ENCODE data around the gene TENM3.
"Not testable (repeated sequence)": the region's sequence is repeated elsewhere in the genome, so short reads cannot be mapped to it uniquely, and the experiment has no call there.

The TENM3 gene

DNA sequence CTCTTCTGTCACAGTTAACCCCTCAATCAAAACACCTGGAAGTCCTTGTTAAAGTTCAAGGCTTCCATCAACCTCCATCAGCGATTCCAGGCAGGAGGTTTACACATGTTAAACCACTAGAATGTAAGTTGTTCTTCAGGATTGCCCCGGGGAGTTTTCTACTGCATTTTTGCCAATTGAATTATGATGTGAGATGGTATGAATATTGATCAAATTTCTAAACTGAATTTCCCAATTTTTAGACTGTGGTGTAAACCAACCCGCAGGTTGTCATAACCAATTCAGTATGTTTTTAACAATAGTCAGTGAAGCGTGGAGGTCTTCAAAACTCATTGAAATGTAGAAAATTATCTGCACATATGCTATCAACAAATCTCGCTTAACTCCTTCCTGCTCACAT lies 21.2 kb upstream of the TENM3 start:
- H3K4me1 Mint-ChIP-seq = no peaks in the 10 kb centered on the region

DNA sequence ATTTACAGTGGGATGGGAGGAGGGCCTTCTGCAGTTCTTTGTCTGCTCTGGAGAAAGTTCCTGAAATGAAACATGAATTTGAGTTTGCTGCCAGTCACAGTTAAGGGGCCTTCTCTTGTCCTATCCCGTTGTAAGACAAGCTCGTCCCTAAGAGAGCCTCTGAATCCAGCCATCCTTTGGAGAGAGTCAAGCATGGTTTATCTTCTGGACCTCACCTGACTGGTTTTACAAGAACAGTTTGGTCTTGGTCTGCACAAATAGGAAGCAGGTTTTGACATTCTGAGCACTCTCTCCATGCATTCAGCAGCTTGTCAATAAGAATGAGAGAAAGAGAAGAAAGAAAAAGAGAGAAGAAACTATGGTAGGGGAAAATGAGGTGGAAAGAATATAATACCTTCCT lies 20.4 kb upstream of the TENM3 start:
- Mint-ChIP-seq H3K4me3 (no peak overlapping the region), H3K36me3 (no peaks in the 10 kb centered on the region), H3K27me3 (no peaks in the 10 kb centered on the region), H3K9me3 (no peaks in the 10 kb centered on the region), H3K27ac (no peak overlapping the region), H3K4me1 (no peaks in the 10 kb centered on the region)

More for the DNA sequence above, 21.2 kb upstream of the TENM3 start:
- Mint-ChIP-seq H3K9me3 (no peaks in the 10 kb centered on the region), H3K36me3 (no peaks in the 10 kb centered on the region), H3K27me3 (no peaks in the 10 kb centered on the region), H3K27ac (no peak overlapping the region), H3K4me3 (no peak overlapping the region)

DNA sequence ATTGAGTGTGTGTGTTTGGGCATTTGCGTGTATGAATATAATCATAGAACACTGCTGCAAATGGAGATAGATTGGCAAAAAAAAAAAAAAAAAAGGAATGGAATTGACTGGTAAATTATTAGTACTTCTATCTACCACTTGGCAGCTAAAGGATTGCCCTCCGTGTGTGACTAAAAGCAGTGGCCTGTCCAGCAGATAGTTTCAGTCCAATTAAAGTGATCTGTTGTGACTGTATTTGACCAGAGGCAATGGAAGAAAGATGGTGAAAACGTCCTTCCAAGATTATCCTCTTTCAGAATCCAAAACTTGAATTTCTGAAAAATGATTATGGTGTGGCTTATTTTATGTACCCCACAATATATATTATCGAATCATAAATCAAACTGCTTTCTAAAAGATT lies 19.5 kb upstream of the TENM3 start:
- no peaks in the 10 kb centered on the region for H3K36me3 Mint-ChIP-seq

DNA sequence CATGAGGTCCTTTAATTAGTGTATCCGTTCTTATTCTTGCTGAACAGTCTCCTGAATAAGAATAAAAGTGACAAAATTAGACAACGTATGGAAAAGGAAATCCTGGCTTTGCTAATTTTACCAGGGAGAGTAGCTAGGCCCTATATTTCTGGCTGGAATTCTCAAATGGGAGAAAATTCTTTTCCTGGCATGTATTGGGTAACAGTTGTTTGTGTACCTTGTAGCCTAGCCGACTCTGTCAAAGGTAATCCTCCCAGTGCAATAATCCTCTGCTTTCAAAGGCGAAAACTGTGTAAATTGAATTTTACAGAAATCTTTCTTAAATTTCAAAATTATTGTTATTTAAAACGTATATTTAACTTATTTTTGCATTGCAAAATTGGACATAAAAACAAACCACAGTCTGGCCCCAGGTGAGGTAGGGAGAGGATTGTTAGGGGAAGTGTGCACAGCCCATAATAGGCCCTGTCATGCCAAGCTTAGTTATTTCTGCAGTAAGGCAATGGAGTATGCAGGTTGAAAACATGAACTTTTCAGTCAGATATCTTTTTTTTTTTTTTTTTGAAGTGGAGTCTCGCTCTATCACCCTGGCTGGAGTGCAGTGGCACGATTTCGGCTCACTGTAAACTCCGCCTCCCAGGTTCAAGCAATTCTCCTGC lies 18.9 kb upstream of the TENM3 start:
- H3K4me3 Mint-ChIP-seq = no peak overlapping the region
- H3K9me3 Mint-ChIP-seq = no peaks in the 10 kb centered on the region
- no peaks in the 10 kb centered on the region for H3K4me1 Mint-ChIP-seq
- no peaks in the 10 kb centered on the region for H3K27me3 Mint-ChIP-seq
- H3K27ac Mint-ChIP-seq = no peak overlapping the region
- no peaks in the 10 kb centered on the region for H3K36me3 Mint-ChIP-seq

More for the DNA sequence above, 19.5 kb upstream of the TENM3 start:
- Mint-ChIP-seq H3K9me3 (no peaks in the 10 kb centered on the region), H3K4me1 (no peaks in the 10 kb centered on the region), H3K27ac (no peak overlapping the region), H3K4me3 (no peak overlapping the region), H3K27me3 (no peaks in the 10 kb centered on the region)

DNA sequence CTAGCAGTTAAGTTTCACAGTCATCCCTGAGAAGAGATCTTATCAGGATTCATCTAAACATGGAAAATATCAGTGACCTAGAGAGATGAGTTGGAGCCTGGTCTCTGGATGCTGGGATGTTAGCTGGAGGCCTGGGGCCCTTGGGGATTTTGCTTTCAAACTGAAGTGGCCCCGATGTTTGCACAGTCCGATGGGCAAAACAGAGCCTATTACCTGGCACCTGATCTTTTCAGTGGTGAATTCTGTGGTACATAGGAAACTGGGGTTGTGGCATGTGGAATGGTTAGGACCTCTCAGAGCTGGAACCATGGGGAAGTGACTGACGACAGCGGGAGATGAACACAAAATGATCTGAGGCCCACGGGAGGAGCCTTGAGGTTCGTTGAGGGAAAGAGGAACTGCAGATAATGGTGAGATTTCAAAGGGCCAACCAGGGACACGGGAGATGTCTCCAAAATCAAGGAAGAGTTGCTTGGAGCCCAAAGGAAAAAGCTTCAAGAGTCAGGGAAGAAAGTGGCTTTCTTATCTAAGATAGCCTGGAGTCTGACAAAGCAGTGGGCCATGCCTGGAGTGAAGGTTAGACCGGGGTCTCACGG lies 17.8 kb upstream of the TENM3 start:
- no peak overlapping the region for H3K27ac Mint-ChIP-seq
- no peaks in the 10 kb centered on the region for H3K4me1 Mint-ChIP-seq
- no peaks in the 10 kb centered on the region for H3K27me3 Mint-ChIP-seq
- H3K36me3 Mint-ChIP-seq = no peaks in the 10 kb centered on the region
- H3K9me3 Mint-ChIP-seq = no peaks in the 10 kb centered on the region
- no peak overlapping the region for H3K4me3 Mint-ChIP-seq

DNA sequence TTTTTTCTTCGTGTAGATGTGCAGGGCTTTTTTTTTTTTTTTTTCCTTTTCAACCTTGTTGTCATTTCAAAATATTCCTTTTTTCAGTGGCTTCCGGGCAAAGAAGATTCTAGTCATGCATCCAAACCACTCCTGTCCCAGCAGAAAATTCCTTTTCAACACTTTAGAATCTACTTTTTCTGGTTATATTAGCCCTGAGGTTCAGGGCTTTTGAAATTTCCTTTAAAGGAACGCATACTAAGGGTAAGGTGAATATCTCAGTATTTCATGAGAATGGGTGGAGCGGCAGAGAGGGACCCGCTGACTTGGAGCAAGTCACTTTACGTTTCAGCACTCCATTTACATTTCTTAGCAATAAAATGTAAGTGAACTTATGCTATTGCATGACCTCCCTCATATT lies 15.6 kb upstream of the TENM3 start:
- Mint-ChIP-seq H3K36me3 (no peaks in the 10 kb centered on the region), H3K27ac (no peak overlapping the region), H3K27me3 (no peaks in the 10 kb centered on the region), H3K4me3 (no peak overlapping the region), H3K4me1 (no peaks in the 10 kb centered on the region), H3K9me3 (no peaks in the 10 kb centered on the region)

DNA sequence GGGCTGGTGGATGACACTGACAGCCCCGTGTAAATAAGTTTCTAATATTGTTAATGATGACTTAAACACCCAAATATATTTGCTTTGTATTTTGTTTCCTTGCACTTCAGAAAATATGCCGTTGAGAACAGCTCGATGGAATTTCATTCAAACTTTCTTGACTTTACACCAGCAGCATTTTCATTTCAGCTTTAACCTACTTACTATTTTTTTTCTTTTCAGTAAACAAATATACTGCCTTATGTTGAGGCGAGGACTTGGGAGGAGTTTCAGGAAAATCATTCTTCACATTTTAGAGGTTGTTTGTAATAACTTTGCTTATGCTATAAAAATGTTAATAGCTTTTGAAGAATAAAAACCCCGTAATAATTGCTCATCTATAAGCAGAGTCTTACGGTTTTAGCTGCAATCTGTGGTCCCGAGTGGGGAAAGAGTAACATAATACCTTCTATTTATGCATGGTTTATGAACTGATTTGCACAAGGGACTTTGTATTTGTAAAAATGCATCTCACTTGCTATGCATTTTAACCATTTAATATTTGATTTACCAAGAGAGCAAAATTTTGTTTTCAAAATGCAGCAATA lies 14.1 kb upstream of the TENM3 start:
- no peaks in the 10 kb centered on the region for H3K4me1 Mint-ChIP-seq
- no peaks in the 10 kb centered on the region for H3K36me3 Mint-ChIP-seq
- H3K4me3 Mint-ChIP-seq = no peak overlapping the region
- no peaks in the 10 kb centered on the region for H3K27me3 Mint-ChIP-seq
- H3K27ac Mint-ChIP-seq = no peak overlapping the region
- no peaks in the 10 kb centered on the region for H3K9me3 Mint-ChIP-seq

DNA sequence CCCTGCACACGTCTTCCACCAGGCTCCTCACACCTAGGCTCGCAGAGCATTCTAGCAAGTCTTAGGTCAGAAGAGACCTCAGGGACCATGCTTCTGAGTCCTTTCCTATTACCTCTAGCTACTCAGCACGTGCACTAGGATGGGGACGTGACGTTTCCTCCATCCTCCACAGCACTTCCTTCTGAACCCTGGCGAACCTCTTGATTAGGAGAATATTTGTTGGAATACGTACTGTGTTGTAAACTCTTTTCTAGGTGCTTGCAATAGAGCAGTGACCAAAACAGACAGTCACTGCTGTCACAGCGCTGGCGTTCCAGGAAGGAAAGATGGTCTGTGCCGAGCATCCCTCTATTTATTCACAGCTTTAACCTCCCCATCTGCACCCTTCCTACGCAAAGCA lies 12.9 kb upstream of the TENM3 start:
- Mint-ChIP-seq H3K27ac (no peak overlapping the region), H3K36me3 (no peaks in the 10 kb centered on the region), H3K9me3 (no peaks in the 10 kb centered on the region), H3K4me1 (no peaks in the 10 kb centered on the region), H3K27me3 (no peaks in the 10 kb centered on the region), H3K4me3 (no peak overlapping the region)

DNA sequence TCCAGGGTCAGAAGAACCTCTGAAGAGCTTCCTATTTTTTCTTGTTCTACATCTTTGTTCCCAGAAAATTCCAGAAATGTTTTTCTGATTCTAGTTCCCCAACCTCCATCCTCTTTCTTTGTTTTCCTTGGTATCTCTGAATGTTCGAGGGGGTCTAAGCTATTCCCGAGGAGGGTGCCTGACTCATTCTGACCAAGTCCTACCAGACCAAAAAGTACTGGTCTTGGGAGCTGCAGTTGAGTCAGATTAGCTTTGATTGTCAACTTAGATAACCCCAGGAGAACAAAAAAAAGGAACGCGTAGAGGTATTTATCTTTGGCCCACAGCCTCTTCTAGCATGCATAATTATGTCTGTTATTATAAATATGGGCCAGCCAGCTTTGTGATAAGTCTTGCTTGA lies 12.1 kb upstream of the TENM3 start:
- Mint-ChIP-seq H3K9me3 (no peaks in the 10 kb centered on the region), H3K36me3 (no peaks in the 10 kb centered on the region), H3K4me3 (no peak overlapping the region), H3K27ac (no peak overlapping the region), H3K27me3 (no peaks in the 10 kb centered on the region), H3K4me1 (no peaks in the 10 kb centered on the region)

DNA sequence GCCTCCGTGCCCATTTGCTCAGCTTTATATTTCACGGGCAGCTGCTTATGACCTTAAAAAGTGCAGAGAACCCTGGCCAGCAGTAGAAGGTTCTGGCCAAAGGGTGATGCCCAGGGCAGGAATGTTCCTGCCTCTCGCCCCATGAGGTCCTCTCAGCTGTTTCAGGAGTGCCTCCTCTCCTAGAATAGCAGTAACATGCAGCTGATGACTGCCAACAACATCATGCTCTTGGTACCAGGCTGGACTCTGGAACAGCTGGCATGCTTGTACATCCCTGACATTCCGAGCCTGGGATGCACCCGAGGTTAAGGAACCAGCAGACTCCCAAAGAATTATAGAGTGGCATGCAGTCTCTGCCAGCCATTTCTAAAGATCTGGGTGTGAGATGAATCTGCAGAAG lies 11.7 kb upstream of the TENM3 start:
- no peak overlapping the region for H3K27ac Mint-ChIP-seq
- no peaks in the 10 kb centered on the region for H3K4me1 Mint-ChIP-seq
- H3K36me3 Mint-ChIP-seq = no peaks in the 10 kb centered on the region
- no peaks in the 10 kb centered on the region for H3K9me3 Mint-ChIP-seq
- no peaks in the 10 kb centered on the region for H3K27me3 Mint-ChIP-seq
- no peak overlapping the region for H3K4me3 Mint-ChIP-seq

DNA sequence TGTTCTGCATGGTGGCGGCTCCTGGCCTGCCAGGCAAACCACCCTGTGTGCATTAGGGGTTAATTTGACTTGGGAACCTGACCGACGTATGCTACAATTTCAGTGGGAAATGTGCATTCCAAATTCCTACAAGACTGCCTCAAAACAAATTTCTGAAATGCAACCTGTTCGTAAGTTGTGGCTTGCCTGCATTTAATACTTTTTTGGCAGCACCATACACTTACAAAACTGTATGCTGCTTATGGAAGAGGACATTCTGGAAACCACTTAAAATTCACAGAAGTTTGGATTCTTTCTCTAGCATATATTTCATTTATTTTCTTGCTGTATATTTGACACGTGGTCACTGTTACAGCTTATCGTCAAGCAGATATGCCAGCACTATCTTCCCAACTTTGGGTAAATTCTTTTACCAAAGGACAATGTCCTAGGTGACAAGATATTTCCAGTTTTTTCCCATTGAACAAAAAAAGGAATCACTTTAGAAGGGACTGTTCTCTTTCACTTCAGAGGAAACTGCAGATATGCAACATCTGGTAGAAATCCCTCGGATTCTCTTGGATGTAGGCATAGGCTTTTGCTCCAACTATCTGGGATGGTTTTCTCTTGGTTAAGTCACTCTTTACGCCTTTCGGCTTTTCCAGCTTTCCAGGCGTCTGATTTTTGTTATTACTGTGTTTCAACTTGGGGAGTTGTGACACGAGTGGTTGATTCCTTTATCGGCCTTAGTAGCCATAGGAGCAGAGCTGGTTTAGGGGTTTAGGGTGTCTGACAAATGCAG lies 9.7 kb upstream of the TENM3 start:
- no peaks in the 10 kb centered on the region for H3K4me1 Mint-ChIP-seq

DNA sequence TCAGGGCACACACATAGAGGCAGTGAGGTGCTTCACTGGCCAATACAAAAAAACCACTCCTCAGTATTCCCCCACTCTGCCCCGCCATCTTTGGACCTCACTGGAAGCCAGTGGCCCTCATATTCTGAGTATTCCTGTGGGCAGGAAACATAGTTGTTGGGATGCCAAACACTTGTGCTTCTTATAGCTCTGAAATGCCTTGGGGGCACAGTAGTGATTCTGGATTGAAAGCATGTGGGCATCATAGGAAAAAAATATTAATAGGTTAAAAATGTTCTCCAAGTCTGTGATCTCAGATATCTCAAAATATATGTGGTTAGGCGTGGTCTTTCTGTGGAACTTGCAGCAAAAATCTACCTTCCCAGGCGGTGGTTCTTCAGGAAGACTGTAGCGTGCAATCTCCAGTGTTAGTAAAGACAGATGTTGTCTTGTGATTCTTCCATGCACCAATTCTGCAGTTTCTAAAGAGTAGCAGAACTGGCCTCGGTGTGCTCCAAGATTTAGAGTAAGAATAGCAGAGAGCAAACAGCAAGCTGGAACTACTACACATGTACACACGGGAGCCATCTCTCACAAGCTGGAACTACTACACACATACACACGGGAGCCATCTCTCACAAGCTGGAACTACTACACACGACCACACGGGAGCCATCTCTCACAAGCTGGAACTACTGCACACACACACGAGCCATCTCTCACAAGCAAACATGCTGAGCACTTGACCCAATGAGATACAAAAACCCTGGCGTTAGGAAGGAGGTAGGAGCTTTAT lies 8.0 kb upstream of the TENM3 start:
- no peaks in the 10 kb centered on the region for H3K27me3 Mint-ChIP-seq
- H3K9me3 Mint-ChIP-seq = no peaks in the 10 kb centered on the region
- no peak overlapping the region for H3K4me3 Mint-ChIP-seq
- H3K4me1 Mint-ChIP-seq = no peaks in the 10 kb centered on the region
- H3K36me3 Mint-ChIP-seq = no peaks in the 10 kb centered on the region
- H3K27ac Mint-ChIP-seq = no peak overlapping the region

More for the DNA sequence above, 9.7 kb upstream of the TENM3 start:
- no peaks in the 10 kb centered on the region for H3K36me3 Mint-ChIP-seq
- H3K4me3 Mint-ChIP-seq = no peak overlapping the region
- H3K27ac Mint-ChIP-seq = no peak overlapping the region
- no peaks in the 10 kb centered on the region for H3K9me3 Mint-ChIP-seq
- H3K27me3 Mint-ChIP-seq = no peaks in the 10 kb centered on the region

DNA sequence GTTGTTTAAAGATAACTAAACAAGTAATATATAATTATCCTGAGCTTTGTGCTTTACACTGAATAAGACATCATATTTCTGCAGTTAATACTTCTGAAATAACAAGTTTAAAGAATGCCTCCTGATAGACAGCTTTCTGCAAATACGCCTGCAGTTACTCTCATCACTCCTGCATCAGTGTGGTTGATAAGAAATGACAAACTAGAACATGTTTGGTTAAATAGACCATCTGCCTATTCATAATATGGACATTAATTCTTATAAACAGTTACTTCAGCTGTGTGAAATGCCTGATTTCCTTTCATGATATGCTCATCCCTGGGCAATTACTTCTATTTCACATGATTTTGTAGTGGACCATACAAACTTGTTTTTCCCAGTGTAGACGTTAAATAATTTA lies 7.0 kb upstream of the TENM3 start:
- H3K27ac Mint-ChIP-seq = no peak overlapping the region
- no peaks in the 10 kb centered on the region for H3K4me1 Mint-ChIP-seq
- no peak overlapping the region for H3K4me3 Mint-ChIP-seq
- H3K9me3 Mint-ChIP-seq = no peaks in the 10 kb centered on the region
- H3K36me3 Mint-ChIP-seq = no peaks in the 10 kb centered on the region
- no peaks in the 10 kb centered on the region for H3K27me3 Mint-ChIP-seq

DNA sequence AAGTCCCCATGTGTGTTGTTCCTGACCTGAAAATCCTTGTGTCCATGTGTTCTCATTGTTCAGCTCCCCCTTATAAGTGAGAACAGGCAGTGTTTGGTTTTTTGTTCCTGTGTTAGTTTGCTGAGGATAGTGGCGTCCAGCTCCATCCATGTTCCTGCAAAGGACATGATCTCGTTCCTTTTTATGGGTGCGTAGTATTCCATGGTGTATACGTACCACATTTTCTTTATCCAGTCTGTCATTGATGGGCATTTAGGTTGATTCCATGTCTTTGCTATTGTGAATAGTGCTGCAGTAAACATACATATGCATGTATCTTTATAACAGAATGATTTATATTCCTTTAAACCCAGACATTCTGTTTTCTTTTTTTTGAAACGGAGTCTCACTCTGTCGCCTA lies 6.2 kb upstream of the TENM3 start:
- not testable (repeated sequence) for H3K9me3 Mint-ChIP-seq, H3K4me3 Mint-ChIP-seq, H3K36me3 Mint-ChIP-seq, H3K27me3 Mint-ChIP-seq, H3K4me1 Mint-ChIP-seq, H3K27ac Mint-ChIP-seq

DNA sequence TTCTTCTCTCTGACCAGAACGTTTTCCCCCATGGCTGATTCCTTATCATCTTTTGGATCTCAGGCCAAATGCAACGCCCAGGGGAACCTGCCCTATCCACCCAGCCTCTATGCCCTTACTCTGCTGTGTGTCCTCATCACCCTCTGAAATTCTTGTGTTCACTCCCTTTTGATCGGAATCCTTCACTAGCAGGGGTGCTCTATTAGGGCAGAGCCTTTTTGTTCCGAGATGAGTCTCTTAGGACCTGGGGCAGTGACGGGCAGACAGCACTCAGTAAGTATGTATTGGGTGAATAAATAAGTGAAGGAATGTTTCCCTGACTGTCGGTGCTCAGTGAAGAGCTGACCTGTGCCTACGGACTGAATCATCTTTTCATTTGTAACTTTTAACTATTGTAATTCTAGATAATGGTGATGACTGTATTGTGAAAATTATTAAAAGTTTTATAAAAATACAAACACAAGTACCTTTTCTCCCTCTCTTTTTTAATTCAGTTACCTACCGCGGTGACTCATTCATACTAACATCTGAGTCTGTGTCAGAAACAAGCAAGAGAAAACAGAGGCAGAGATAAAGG lies 4.8 kb upstream of the TENM3 start:
- no peaks in the 10 kb centered on the region for H3K9me3 Mint-ChIP-seq
- H3K36me3 Mint-ChIP-seq = no peaks in the 10 kb centered on the region
- no peaks in the 10 kb centered on the region for H3K4me1 Mint-ChIP-seq
- H3K27me3 Mint-ChIP-seq = peaks cover 2% of the 10 kb centered on the region
- H3K4me3 Mint-ChIP-seq = no peak overlapping the region
- H3K27ac Mint-ChIP-seq = no peak overlapping the region

All from activated naive CD4-positive, alpha-beta T cell treated with anti-CD3 and anti-CD28 coated beads, Interleukin-2, amount 50 U/mL, for 24 hours (primary cell).